ENCODE data around the gene NAALAD2. TPM values are rescaled to one million over a fixed set of nuclear protein-coding genes. Genes with fewer than 3 reads are reported as not detected.
"Not testable (repeated sequence)": the region's sequence is repeated elsewhere in the genome, so short reads cannot be mapped to it uniquely, and the experiment has no call there.

NAALAD2 gene
- total RNA-seq, 1 donor from 2014 or later = not detected

DNA sequence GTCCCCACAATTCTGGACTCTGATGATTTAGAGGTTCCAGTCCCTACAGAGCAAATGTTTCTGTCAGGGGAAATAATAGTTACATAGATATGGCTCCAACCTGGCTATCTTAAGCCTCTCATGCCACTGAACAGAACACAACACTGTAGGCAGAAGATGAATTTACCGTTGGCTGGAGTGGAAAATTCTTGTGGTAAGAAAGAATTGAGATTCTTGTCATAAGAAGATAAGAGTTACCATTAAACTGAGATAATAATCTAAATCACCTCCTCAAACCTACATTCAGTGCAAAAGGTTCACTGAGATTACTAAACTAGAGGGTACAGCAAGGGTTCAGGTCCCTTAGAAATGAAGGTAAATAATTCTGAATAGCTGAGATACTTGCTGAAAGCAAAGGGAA is 10.1 kb upstream of the NAALAD2 start:
- Histone ChIP-seq H3K27me3 (ENCODE audit: control insufficient read depth, insufficient read depth, low read length) (no peaks in the 10 kb centered on the region), H3K4me3 (ENCODE audit: low read depth, low read length) (no peak overlapping the region), H3K36me3 (ENCODE audit: control insufficient read depth, insufficient read depth, low read length) (no peaks in the 10 kb centered on the region)
- FAIRE-seq = no peak
- TF ChIP-seq, protein P1, sequence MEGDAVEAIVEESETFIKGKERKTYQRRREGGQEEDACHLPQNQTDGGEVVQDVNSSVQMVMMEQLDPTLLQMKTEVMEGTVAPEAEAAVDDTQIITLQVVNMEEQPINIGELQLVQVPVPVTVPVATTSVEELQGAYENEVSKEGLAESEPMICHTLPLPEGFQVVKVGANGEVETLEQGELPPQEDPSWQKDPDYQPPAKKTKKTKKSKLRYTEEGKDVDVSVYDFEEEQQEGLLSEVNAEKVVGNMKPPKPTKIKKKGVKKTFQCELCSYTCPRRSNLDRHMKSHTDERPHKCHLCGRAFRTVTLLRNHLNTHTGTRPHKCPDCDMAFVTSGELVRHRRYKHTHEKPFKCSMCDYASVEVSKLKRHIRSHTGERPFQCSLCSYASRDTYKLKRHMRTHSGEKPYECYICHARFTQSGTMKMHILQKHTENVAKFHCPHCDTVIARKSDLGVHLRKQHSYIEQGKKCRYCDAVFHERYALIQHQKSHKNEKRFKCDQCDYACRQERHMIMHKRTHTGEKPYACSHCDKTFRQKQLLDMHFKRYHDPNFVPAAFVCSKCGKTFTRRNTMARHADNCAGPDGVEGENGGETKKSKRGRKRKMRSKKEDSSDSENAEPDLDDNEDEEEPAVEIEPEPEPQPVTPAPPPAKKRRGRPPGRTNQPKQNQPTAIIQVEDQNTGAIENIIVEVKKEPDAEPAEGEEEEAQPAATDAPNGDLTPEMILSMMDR (IDR thresholded peaks at IDR 0.05; ENCODE audit: insufficient read depth, low read length, severe bottlenecking) = no peak
- no peak for DNase-seq (ENCODE audit: low read depth)

DNA sequence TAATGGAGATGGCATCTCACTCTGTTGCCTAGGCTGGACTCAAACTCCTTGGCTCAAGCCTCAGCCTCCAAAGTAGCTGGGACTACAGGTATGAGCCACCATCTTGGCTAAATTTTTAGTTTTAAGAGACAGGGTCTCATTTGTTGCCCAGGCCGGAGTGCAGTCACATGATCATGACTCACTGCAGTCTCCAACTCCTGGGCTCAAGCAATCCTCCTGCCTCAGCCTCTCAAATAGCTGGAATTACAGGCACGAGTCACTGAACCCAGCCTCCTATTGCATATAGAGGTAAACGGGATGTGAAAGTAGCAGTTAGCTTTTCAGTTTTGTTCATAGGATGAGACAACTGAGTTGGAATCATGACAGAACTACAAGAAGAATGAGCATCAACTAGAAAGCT is 9.5 kb upstream of the NAALAD2 start:
- FAIRE-seq (no peak), DNase-seq (ENCODE audit: low read depth) (no peak)
- Histone ChIP-seq H3K27me3 (ENCODE audit: control insufficient read depth, insufficient read depth, low read length) (no peaks in the 10 kb centered on the region), H3K4me3 (ENCODE audit: low read depth, low read length) (no peak overlapping the region), H3K36me3 (ENCODE audit: control insufficient read depth, insufficient read depth, low read length) (no peaks in the 10 kb centered on the region)
- TF ChIP-seq, protein P1 (IDR thresholded peaks at IDR 0.05; ENCODE audit: insufficient read depth, low read length, severe bottlenecking) = no peak

DNA sequence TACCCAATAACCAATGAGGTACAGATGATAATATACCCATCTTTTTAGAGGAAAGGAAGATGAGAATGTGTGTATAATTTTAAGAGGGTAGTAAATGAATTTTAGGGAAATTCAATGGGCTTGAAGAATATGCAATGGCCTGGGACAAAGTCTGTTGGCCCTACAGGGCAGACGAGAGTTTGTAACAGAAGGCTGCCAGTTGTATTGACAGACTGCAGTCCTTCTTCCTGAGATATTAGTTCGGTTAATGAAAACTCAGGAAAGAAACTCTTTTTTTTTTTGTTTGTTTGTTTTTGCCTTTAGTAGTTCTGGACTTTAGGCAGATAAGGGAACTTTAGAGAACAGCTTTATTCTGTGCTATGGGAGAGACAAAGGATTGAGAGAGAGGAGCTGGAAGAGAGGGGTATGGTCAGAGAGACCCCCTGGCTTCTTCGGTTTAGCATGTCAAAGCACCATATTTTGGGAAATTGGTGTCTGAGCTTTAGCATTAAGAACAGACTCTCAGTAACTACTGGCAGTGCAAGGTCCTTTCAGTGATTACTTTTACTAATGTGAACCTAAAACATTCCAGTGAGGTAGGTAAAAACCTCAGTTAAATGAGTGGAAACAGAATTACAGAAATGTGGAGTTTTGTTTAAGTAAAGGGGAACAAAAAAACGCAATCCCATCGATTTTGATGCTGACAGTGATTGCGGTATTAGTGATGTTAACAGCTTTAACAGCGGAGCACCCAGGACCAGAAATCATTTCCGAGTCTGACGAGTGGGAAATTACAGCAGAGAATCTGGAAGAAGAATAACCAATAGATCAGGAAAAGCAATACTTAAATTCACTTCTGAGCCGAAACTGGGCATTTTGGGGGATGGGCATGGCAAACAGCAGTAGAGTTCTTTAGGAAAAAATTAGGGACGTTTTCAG is 644 bp upstream of the NAALAD2 start:
- H3K4me3 ChIP-seq (ENCODE audit: low read depth, low read length) = no peak overlapping the region
- no peak for FAIRE-seq

DNA sequence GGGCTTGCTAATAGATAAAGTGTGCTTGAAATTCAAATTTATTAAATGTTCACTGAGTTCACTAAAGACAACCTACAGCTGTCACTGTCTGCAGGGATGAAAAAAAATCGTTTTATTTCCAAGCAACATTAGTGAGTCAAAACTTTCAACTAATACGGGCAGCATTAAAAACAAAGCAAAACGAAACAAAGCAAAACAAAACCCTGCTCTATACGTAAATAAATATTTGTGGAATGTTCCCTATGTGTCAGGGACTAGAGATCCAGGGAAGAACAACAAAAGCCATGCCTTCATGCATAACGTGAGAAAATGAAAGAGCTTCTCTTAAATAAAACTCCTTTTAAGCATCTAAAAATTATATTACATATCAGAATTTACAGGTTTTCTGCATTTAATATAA is 553 bp downstream of the NAALAD2 start:
- Histone ChIP-seq H3K4me3 (ENCODE audit: low read depth, low read length) (no peak overlapping the region), H3K27me3 (ENCODE audit: control insufficient read depth, insufficient read depth, low read length) (peaks cover 9% of the 10 kb centered on the region), H3K36me3 (ENCODE audit: control insufficient read depth, insufficient read depth, low read length) (no peaks in the 10 kb centered on the region)
- DNase-seq (ENCODE audit: low read depth) (peak; percentile 5), FAIRE-seq (no peak)
- TF ChIP-seq, protein P1 (IDR thresholded peaks at IDR 0.05; ENCODE audit: insufficient read depth, low read length, severe bottlenecking) = no peak

More for the DNA sequence above, 644 bp upstream of the NAALAD2 start:
- Histone ChIP-seq H3K36me3 (ENCODE audit: control insufficient read depth, insufficient read depth, low read length) (no peaks in the 10 kb centered on the region), H3K27me3 (ENCODE audit: control insufficient read depth, insufficient read depth, low read length) (peaks cover 9% of the 10 kb centered on the region)
- TF ChIP-seq, protein P1 (IDR thresholded peaks at IDR 0.05; ENCODE audit: insufficient read depth, low read length, severe bottlenecking) = no peak
- DNase-seq (ENCODE audit: low read depth) = no peak

DNA sequence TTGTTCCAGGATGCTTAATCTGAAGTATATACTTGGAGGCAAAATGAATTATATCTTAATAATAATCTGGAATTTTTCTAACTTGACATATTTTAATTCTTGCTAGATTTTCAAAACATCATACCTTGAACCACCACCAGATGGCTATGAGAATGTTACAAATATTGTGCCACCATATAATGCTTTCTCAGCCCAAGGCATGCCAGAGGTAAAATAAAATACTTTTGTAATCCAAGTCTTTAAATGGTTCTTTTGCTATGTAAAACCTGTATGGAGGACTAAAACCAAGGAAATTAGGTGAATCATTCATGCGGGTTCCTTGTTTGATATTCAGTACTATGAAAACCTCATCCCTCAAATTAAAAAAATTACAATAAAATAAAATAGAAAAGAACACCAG is 14.4 kb downstream of the NAALAD2 start:
- Histone ChIP-seq H3K36me3 (ENCODE audit: control insufficient read depth, insufficient read depth, low read length) (no peaks in the 10 kb centered on the region), H3K4me3 (ENCODE audit: low read depth, low read length) (no peak overlapping the region), H3K27me3 (ENCODE audit: control insufficient read depth, insufficient read depth, low read length) (no peaks in the 10 kb centered on the region)
- TF ChIP-seq, protein P1 (IDR thresholded peaks at IDR 0.05; ENCODE audit: insufficient read depth, low read length, severe bottlenecking) = no peak
- FAIRE-seq = no peak
- no peak for DNase-seq (ENCODE audit: low read depth)

DNA sequence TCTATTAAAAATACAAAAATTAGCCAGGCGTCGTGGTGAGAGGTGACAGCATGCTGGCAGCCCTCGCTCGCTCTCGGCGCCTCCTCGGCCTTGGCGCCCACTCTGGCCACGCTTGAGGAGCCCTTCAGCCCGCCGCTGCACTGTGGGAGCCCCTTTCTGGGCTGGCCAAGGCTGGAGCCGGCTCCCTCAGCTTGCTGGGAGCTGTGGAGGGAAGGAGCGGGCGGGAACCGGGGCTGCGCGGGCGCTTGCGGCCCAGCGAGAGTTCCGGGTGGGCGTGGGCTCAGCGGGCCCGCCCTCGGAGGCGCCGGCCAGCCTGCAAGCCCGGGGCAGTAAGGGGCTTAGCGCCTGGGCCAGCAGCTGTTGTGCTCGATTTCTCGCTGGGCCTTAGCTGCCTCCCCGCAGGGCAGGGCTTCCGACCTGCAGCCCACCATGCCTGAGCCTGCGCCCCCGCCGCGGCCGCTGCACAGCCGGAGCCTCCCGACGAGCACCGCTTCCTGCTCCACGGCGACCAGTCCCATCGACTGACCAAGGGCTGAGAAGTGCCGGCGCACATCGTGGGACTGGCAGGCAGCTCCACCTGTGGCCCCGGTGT is 32.6 kb downstream of the NAALAD2 start:
- not testable (repeated sequence) for H3K36me3 ChIP-seq (ENCODE audit: control insufficient read depth, insufficient read depth, low read length); H3K27me3 ChIP-seq (ENCODE audit: control insufficient read depth, insufficient read depth, low read length); FAIRE-seq; H3K4me3 ChIP-seq (ENCODE audit: low read depth, low read length); DNase-seq (ENCODE audit: low read depth)

DNA sequence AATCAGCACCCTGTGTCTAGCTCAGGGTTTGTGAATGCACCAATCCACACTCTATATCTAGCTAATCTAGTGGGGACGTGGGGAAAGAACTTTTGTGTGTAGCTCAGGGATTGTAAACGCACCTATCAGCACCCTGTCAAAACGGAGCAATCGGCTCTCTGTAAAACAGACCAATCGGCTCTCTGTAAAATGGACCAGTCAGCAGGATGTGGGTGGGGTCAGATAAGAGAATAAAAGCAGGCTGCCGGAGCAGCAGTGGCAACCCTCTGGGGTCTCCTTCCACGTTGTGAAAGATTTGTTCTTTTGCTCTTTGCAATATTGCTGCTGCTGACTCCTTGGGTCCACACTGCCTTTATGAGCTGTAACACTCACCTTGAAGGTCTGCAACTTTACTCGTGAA is 33.2 kb downstream of the NAALAD2 start:
- H3K27me3 ChIP-seq (ENCODE audit: control insufficient read depth, insufficient read depth, low read length); H3K36me3 ChIP-seq (ENCODE audit: control insufficient read depth, insufficient read depth, low read length); DNase-seq (ENCODE audit: low read depth); FAIRE-seq; H3K4me3 ChIP-seq (ENCODE audit: low read depth, low read length): not testable (repeated sequence)
